PC-9 (cell line): Measurements from ENCODE around the gene C1orf52.

Experiments
- CTCF ChIP-seq: fragments of 200-600 bp; sonication (generic); conservative IDR thresholded peaks from 2 replicates; pipeline ENCODE4 v1.6.1; 2017; ENCODE audit warnings: mixed run types, antibody characterized with exemption, mild to moderate bottlenecking, moderate library complexity
- EZH2 ChIP-seq: fragments of 200-600 bp; sonication (generic); IDR thresholded peaks from 2 replicates; pipeline ENCODE4 v1.8.0; 2017; ENCODE audit warnings: antibody characterized with exemption, low read depth

- TF ChIP-seq CTCF (no peak), EZH2 (no peak)
These were observed 44.8 kb downstream of the C1orf52 start for GRCh38 chr1:85214654-85215053.
